Fibroblast of skin of right quadriceps (primary cell): Measurements from ENCODE around the gene SLC38A8.

ENCODE experiments used
- DNase-seq: peaks from one replicate; pipeline ENCODE4 v3.0.0-alpha.2; 2013

The SLC38A8 gene

DNA sequence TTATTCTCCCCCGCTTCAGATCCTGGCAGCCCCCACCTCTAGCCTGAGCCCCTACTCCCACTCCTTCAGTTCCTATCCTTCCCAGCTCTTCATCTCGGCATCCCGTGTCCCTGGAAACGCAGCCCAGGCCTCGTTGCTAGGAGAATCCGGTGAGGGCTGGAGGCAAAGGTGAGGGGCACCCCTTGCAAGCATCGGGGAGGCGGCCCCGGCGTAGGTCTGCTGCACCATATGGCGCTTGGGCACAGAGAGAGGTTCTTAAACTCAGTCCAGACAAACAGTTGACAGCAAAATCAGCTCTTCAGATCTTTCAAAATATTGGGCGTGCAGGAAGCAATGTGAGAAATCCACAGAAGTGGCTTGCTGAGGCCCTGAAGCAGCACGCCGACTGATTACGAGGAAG, 15.0 kb downstream of the SLC38A8 start:
- DNase-seq, result no peak

DNA sequence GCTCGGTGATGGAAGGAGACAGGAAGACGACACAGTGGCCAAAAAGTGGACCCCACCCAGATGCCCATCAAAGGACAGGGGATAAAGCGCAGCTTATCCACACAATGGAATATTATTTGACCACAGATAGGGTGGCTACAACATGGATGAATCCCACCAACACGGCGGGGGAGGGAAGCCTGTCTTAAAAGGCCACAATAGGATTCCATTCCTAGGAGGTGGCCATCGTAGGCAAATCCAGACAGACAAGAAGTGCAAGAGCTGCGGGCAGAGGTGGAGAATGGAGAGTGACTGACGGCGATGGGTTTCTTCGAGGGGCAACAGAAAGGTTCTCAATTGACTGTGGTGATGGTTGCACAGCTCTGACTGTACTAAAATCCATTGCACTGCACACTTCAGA, 16.0 kb downstream of the SLC38A8 start:
- no peak for DNase-seq

DNA sequence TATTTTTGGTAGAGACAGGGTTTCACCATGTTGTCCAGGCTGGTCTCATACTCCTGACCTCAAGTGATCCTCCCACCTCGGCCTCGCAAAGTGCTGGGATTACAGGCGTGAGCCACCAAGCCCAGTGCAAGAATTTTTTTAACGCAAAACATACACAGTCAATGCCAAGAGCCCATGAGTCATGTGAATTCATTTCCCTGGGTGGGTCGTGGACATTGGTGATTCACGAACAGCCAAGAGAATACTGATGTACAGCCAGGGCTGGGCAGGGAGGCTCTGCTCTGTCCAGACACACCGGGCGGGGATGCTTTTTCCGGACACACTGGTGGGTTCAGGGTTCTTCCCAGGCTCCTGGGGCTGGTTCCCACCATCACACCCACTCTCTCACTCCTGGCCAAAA, 17.7 kb downstream of the SLC38A8 start:
- DNase-seq, result peak; percentile 27

DNA sequence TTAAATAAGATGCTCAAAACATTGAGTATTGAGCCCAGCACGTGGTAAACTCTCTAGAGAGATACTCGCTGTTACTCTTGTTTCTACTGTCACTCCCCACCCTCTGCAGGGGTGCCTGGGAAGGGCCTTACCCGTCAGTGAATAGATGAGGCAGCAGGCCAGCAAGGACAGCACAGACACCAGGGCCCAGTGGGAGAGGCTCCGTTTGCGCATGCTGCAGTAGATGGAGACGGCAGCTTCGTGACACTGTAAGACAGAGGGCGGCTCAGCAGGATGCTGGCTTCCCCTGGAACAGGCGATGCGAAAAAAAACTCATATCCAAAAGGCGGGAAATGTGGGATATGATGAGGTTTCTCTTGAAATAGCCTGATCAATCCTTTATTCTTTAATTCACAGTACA, 20.0 kb downstream of the SLC38A8 start:
- no peak for DNase-seq

DNA sequence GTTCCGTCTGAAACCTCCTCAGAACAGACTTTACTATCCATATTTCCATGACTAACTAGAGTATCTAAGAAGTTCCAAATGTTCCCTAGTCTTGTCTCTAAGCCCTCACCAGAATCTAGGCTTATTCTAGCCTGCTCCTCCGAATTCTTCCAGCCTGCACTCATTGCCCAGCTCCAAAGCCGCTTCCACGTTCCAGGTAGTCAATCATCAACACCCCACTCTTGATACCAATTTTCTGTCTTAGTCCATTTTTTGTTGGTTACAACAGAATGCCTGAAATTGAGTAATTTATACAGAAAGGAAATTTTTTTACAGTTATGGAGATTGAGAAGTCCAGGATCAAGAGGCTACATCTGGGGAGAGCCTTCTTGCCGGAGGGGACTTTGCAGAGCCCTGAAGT, 21.1 kb downstream of the SLC38A8 start:
- DNase-seq, result no peak

DNA sequence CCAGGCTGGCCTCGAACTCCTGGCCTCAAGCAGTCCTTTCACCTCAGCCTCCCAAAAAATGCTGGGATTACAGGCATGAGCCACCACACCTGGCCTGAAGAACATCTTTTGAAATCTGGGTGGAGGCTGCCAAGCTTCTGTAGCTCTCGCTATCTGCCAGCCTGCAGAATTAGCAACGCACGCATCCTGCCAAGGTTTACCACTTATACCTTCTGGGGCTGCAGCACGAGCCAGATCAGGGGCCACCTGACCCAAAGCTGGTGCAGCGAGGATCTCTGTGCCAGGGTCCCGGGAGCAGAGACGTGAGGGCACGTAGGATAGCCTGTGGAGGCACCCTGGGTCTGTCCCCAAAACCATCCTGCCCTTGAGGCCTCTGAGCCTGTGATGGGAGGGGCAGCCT, 22.2 kb downstream of the SLC38A8 start:
- no peak for DNase-seq

DNA sequence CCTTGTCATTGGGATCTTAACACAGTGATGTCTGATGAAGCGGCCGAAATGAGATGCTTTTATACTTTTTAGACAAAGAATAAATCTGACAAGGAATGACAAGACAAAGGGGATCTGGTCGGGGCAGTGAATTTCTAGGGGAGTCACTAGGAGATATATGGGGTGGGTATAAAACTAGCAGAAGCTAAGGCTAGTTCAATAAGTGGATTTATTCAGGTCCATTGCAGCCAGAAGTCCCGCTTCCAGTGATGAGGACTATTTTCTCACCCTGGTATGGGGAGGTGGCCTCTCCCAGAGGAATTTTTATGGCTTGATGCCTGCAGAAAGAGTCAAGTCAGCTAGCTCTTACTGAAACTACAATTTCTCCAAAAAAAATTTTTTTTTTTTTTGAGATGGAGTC, 23.9 kb downstream of the SLC38A8 start:
- no peak for DNase-seq

DNA sequence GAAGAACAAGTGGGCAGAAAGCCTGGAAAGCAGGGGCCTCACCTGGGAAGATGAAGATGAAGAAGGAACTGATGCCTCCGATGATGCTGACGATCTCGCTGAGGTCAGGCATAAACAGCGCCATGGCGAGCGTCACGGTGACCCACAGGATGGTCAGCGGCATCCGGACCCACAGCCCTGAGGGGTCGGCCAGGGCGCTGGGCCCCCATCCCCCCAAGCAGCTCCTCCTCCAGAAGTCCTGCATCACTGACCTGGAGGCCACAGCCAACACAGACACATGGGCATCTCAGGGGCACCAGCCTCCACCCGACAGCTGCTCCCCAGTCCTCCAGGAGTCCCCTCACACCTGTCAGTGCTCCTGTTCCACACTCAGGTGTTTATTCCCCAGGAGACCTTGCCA, 26.1 kb downstream of the SLC38A8 start:
- no peak for DNase-seq

DNA sequence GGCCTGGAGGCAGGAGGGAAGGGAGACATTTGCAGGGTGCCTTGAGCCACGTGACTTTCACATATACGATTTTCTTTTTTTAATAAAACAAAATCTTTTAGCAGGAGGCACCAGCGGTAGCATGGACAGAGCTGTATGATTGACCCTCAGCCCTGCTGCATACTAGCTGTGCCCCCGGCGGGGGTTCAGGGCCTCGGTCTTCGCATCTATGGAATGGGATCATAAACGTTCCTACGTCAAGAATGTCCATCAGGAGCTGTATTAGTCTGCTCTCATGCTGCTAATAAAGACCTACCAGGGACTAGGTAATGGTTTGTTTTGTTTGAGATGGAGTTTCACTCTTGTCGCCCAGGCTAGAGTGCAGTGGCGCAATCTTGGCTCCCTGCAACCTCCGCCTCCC, 27.2 kb downstream of the SLC38A8 start:
- DNase-seq, result no peak

DNA sequence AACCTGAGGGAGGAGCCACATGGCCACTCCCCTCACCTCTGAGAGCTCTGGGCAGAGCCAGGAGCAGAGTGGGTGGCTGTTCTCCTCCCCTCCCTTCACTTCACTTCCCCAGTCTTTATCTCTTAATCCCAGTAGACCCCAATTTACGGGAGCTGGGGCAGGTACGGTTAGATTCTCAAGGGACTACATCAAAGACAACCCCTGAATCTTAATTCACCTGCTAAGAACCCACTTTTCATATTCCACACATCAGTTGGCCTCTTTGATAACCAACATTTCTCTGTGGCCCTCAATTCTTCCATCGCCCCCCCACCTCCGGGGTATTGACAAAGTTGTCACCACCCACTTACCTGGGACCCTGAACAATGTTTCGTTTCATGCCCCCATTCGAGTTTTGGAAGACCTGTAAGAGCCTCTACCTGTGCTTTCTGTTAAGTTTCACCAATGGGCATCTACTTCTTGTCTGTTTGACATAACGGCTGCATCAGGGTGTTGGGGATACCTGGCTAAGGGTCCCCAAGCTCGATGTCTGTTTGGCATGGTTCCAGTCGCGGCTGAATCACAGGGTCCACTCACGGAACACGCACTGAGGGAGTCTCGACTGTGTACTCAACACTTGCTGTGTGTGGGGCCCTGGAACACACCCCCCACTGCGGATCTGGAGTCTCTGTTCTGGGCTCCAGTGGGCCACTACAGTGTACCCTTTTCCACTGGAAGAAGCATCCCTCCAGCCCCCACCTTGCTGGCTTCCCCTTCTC, 27.8 kb downstream of the SLC38A8 start:
- no peak for DNase-seq

DNA sequence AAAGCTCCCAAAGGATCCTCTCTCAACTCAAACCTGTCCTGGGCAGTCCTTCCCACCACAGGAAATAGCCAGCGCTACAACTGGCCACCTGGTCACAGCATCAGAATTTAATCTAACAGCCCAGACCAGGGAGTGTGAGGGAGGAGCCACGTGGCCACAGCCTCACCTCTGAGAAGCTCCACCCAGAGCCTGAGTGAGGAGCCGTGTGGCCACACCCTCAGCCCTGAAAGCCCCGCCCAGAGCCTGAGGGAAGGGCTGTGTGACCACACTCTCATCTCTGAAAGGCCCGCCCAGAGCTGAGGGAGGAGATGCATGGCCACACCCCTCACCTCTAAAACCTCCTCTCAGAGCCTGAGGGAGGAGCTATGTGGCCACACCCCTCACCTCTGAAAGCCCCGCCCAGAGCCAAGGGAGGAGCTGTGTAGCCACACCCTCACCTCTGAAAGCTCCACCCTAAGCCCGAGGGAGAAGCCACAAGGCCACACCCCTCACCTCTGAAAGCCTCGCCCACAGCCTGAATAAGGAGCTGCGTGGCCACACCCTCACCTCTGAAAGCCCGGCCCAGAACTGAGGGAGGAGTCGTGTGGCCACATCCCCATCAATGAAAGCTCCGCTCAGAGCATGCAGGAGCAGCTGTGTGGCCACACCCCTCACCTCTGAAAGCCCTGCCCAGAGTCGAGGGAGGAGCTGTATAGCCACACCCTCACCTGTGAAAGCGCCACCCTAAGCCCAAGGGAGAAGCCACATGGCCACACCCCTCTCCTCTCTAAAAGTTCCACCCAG, 28.6 kb downstream of the SLC38A8 start:
- peak; percentile 41 for DNase-seq

DNA sequence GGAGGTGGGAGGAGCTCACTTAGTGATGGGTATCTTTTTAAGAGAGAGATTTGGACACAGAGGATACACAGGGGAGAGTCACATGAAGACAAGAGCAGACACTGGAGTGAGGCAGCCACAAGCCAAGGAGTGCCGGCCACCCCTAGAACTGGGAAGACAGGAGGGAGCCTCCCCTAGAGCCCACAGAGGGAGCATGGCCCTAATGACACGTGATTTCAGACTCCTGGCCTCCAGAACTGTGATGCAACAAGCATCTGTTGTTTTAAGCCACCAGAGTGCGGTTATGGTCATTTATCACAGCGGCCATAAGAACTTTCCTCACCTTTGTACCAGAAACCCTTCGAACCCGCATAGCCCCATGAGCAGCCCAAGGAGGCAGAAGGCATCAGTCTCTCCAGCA, 33.3 kb downstream of the SLC38A8 start:
- no peak for DNase-seq

DNA sequence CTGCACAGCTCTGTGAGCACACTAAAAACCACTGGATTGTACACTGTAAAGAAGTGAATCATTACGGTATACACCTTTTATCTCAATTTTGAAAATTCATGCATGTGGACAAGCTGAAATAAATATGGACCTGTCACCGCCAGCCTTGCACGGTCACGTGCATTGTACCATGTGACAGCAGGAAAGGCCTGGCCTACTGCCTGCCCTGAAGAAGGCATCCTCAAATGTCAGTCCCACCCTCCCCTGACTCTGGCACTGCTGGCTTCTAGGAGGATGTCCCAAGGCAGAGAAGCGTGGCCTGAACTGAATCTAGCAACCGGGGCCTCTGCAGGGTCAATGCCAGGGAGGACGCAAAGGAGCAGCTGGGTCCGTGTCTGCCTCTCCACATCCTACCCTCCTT, 34.6 kb downstream of the SLC38A8 start:
- DNase-seq, result no peak

DNA sequence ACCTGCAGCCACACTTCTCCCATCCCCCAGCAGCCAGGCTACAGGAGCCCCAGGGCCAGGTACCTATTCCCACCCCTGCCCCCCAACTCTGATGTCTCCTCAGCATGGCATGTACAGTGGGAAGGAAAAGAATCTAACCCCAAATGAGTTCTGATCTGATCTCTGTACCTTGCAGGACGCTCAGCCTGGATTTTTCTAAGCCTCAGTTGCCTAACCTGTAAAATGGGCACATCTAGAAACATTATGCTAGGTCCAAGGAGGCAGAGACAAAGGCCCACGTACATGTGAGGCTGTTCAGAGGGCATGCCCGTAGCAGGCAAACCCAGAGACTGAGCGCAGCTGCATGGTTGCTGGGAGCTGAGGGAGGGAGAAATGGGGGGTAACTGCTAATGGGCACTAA, 35.1 kb downstream of the SLC38A8 start:
- no peak for DNase-seq

DNA sequence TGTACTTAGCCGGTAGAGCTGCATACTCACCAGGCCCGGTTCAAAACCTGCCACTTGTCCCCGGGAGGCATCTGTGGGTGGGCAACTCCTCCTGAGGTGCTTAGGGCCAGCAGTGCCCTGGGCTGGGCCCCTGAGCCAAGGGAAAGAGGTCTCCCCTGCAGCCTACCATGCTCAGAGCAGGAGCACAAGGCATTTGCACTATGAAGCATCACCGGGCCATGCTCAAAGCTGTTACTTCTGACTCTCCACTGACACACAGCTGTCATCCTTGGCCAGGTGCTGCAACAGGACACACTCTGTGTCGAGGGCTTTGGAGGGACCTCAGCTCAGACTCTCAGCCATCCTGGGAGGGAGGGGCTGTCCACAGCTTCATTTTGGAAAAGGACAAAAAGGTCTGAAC, 37.2 kb downstream of the SLC38A8 start:
- DNase-seq, result no peak

DNA sequence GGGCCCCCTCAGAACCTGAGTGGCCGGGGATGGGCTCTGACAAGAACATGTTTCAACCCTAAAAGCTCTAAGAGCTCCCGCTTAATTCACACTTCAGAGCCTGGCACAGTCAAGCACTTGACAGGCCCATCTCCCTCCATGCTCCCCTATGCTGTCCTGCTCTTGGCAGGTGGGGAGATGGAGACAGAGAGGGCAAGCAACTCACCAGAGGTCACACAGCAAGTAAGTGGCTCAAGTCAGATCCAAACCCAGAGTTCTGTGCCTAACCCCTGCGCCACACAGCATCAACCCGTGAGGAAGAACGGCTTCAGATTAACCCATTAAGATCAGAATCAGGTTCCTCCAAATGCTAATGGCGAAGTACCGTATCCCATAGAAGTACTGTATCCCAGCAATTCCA, 38.2 kb downstream of the SLC38A8 start:
- DNase-seq, result no peak

DNA sequence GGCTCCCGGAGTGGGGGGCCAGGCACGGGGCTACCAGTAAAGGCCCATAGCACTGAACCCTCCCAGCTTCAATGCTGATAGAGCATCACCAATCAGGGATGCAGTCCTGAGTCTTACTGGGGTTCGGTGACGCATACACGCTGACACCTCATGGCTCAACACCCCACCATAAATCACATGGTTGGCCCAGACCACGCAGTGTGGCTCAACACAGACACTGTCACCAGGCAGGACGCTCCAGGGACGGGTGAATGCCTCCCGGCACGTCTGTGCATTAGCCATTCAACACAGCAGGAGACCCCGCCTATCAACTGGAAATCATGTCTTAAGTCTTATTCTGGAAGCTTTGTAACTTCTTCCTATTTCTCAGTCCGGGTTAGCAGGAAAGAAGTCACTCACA, 39.6 kb downstream of the SLC38A8 start:
- DNase-seq, result no peak

DNA sequence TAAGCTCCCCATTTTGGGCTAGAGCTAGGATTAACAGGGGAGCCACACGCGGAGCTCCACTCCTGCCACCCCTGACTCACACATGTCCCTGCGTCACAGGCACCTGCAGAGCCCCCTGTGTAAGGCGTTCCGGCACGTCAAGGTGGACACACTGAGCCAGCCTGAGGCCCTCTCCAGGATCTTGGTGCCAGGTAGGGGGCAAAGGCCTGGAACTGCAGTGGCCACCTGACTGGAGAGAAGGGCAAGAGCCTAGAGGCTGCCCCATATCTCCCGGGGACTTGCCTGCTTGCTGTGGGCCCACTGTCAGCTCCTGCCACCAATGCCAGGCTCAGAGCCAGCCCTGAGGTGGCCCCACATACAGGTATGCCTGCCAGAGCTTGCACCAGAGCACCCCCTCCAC, 40.9 kb downstream of the SLC38A8 start:
- no peak for DNase-seq

DNA sequence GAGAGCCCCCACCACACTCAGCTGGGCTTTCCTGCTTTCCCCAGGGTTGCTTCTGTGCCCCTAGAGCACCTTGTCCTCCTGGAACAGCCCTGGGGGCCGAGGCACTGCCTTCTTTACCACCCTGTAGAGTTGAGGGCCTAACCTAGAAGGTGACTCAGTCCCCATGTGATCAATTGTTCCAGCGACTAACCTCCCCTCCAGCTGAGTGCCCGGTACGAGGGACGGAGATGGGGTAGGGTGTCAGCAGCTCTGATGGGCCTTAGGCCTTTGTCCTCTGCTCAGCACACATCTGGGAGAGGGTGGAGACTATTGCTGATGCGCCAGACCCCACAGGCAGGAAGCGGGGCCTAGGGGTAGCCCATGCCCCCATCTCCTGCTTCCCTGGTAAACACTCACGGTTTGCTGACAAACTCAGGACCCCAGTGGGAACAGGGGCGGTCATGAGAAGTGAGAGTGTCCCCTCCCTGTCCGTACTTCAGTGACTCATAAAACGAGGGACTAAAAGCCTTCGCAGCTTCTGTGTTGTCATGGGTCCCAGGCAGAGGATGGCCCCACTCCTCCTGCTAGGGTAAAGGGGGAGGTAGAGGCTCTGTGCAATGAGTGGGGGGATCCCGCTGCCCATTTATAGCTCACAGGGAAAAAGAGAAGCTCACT, 41.5 kb downstream of the SLC38A8 start:
- DNase-seq, result no peak

DNA sequence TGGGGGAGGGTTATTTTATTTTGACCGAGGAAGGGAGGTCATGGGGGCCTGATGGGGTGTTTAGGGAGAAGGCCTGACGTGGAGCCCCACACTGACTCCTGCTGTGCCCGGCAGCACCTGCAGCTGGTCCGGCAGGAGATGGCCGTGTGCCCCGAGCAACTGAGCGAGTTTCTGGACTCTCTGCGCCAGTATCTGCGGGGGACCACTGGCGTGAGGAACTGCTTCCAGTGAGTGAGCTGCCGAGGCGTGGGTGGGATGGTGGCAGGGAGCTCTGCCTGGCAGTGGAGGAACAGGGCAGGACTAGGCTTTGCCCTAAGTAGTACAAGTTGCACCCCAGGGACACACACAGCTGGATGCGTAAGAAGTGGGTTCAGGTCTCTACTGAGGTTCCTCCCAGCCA, 44.5 kb downstream of the SLC38A8 start:
- DNase-seq, result no peak

DNA sequence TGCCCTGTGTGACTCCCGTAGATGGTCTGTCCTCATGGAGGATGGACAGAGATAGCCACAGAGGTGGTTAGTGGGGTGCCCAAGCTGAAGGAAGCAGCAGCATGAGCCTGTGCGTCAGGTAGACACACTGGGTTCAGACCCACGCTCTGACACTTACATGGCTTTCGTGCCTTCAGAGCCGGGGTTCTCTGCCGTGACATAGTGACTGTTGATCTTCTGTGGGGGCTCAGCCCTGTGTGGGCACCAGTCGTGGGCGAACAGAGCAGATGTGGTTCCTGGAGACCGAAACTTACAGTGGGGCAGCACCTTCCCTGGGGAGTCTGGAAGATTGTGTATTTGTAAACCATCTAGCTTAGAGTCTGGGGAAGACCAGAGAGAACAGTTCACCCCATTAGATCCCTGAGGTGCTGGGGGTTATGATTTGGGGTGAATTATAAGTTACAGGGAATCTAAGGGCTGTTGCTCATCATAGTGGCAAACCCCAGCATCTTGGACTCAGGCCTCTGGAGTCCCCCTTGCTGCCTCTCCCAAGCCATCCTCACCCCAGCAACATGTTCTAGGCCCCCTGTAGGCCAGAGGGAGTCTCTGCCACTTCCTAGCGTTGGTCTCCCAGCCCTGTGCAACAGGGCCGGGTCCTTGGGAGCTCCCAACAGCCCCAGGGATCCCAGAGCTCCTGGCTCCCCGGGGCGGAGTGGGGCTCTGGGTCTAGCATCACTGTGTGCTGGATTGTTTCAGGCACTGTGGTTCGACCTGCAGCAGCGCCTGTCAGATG, 45.9 kb downstream of the SLC38A8 start:
- no peak for DNase-seq

DNA sequence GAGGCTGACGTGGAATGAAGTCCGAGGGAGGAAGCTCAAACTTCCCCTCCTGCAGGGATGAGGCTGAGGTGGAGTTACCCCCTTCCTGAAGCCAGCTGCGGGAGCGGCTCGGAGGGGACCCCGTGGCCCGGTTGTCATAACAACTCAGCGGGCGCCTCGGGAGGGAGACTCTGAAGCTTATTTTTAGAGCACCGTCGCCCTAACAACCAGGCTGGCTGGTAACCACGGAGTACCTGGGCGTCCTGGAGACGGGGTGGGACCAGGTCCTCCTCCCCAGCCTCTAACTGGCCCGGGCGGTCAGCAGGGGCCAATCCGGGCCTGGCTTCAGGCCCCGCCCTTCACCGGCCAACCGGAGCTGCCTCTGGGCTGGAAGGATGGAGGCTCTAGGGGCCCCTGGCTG, 46.8 kb downstream of the SLC38A8 start:
- DNase-seq, result no peak

DNA sequence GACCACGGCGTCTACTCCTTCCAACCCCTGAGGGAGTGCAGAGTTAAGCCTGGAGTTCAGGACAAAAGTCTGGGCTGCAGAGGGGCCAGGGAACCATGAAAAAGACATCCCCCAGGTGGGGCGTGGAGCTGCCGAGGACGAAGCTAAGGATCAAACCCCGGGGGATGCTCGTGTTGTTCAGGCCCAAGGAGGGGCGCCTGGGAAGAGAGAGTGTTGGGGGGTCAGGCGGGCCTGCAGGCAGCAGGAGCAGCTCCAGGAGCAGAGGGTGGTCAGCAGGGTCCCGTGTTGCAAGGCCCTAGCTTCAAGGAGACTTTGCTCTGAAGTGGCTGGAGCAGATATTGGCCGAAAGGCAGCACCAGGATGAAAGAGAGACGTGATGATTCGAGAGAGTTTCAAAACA, 47.9 kb downstream of the SLC38A8 start:
- no peak for DNase-seq
